Urothelium cell line (cell line): ENCODE results near the gene SRSF10.

ENCODE experiments used
- DNase-seq: peaks from one replicate; pipeline ENCODE4 v3.0.0; 2011; ENCODE audit warnings: low spot score, mixed read lengths
- FAIRE-seq: peaks from 2 replicates; lab custom pipeline; 2011; peaks lifted over from hg19 to GRCh38; lab: Jason Lieb, UNC

SRSF10 gene

DNA sequence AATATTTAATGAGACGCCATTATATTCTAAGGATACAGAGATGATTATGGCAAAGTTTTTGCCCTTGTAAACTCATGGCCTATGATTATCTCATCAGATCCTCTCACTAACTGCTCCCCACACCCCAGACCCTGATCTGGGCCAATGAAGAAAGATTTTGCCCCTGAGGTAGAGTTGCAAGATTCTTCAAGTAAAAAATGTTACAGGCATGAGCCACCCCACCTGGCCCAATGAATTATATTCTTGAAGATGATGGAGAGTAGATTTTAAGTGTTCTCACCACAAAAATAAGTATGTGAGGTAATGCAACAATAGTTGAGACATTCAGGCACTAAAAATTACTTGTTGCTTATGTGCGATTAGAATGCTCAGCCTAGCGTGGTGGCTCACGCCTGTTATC, 65.2 kb downstream of the SRSF10 start:
- FAIRE-seq = no peak
- DNase-seq = no peak
